Esophagus muscularis mucosa (tissue), 4 donors: ENCODE data around the gene APOL2. TPM values are rescaled to one million over a fixed set of nuclear protein-coding genes. Genes with fewer than 3 reads are reported as not detected.
"Not testable (repeated sequence)": the region's sequence is repeated elsewhere in the genome, so short reads cannot be mapped to it uniquely, and the experiment has no call there.

Source experiments
- DNase-seq: peaks from one replicate; pipeline ENCODE4 v3.0.0-alpha.2; 2017; ENCODE audit errors: extremely low spot score
- H3K27ac ChIP-seq, 4 donors: fragments of 200-600 bp; sonication (generic); replicated peaks in 1 of 4; 1 replicate in 3 of 4; 2 replicates in 1 of 4; pipeline ENCODE4 v1.5.1; 2016 to 2019; ENCODE audit warnings: mild to moderate bottlenecking in 1 of 4
- H3K27me3 ChIP-seq, 4 donors: fragments of 200-600 bp; sonication (generic); one replicate each; pipeline versions ENCODE4 v1.5.1 to v1.6.0; 2016 to 2019
- H3K36me3 ChIP-seq, 4 donors: fragments of 200-600 bp; sonication (generic); one replicate each; pipeline ENCODE4 v1.5.1; 2016 to 2019
- H3K4me1 ChIP-seq, 4 donors: fragments of 200-600 bp; sonication (generic); one replicate each; pipeline ENCODE4 v1.5.1; 2016 to 2019
- H3K4me3 ChIP-seq, 4 donors: fragments of 200-600 bp; sonication (generic); 1 replicate in 2 of 4; 2 replicates in 2 of 4; pipeline ENCODE4 v1.5.1; 2016 to 2019; ENCODE audit warnings: mild to moderate bottlenecking in 4 of 4, moderate library complexity in 1 of 4
- H3K9me3 ChIP-seq, 4 donors: fragments of 200-600 bp; sonication (generic); 1 replicate in 3 of 4; 2 replicates in 1 of 4; pipeline ENCODE4 v1.5.1; 2016 to 2019
- CTCF ChIP-seq, 3 experiments: fragments of 200-600 bp in 2 of 3; fragments of 450-650 bp in 1 of 3; sonication (generic) in 2 of 3; IDR thresholded peaks; one replicate each; pipeline ENCODE4 v1.5.1; 2017 to 2019; ENCODE audit warnings: antibody characterized with exemption in 3 of 3, mild to moderate bottlenecking in 2 of 3, moderate library complexity in 1 of 3
- EP300 ChIP-seq: sonication (generic); formaldehyde crosslinking; IDR thresholded peaks from one replicate; pipeline ENCODE4 v1.6.1; 2017; ENCODE audit warnings: antibody characterized with exemption
- POLR2A ChIP-seq: fragments of 450-650 bp; IDR thresholded peaks from one replicate; pipeline ENCODE4 v1.6.1; 2017; ENCODE audit warnings: antibody characterized with exemption, moderate library complexity, mild to moderate bottlenecking, low read depth
- POLR2AphosphoS5 ChIP-seq, 2 donors: sonication (generic); formaldehyde crosslinking; IDR thresholded peaks; one replicate each; pipeline ENCODE4 v1.6.1; 2017; ENCODE audit warnings: antibody characterized with exemption in 2 of 2
- WGBS: methylation state at CpG from one replicate; pipeline ENCODE4 v1.1.5; 2018; 5-methylcytosine and 5-hydroxymethylcytosine counted together
- intact Hi-C: fragments of 100-400 bp; cut with DNase I; formaldehyde crosslinking; loops from one replicate; pipeline ENCODE4 v1.15.1; 2023
- total RNA-seq, 4 donors: library from RNA; depleted of rRNA; stranded (reverse); fragments of >200 nt; gene quantifications; one replicate each; pipeline versions ENCODE4 v1.1.0 to v1.2.1, GENCODE V29; 2016

The APOL2 gene
- total RNA-seq, 4 donors from 2014 or later = 22.0 to 41.9 (median 34.4) TPM

DNA sequence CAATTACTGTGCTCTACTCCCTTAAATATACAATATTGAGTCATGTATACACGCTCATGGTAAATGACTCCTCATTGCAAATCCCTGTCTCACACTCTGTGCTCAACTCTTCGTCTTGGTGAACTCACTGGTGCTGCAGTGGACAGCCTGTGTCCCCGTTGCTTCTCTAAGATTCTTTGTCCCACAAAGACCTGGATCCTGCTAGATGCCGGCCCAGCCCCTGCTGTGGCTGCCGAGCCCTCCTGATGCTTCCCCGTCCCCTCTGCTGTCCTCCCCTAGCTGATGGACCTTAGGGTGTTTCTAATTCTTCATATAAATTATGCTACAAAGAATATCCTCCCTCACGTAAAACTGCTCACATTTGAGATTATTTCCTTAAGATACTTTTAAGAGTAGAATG lies 5.5 kb downstream of the APOL2 start:
- WGBS = 93% methylated on average over 7 of the region's 7 CpGs
- Histone ChIP-seq H3K4me1 (peaks cover 27 to 59% (median 46%) of the 10 kb centered on the region in 4 donors), H3K27me3 (no peaks in the 10 kb centered on the region), H3K27ac (no peak overlapping the region), H3K9me3 (no peaks in the 10 kb centered on the region), H3K36me3 (peaks cover 29 to 54% (median 45%) of the 10 kb centered on the region in 4 donors), H3K4me3 (no peak overlapping the region)
- TF ChIP-seq POLR2AphosphoS5 (IDR thresholded peaks at IDR 0.05) (no peak), EP300 (no peak), POLR2A (no peak), CTCF (IDR thresholded peaks at IDR 0.05) (no peak)
- intact Hi-C loops = no loop called here
- DNase-seq = no peak

- no peaks in the 10 kb centered on the region for H3K27me3 ChIP-seq
- no peak overlapping the region for H3K27ac ChIP-seq
- no peaks in the 10 kb centered on the region for H3K9me3 ChIP-seq
- 76% methylated on average over 6 of the region's 13 CpGs for WGBS
- H3K4me3 ChIP-seq = no peak overlapping the region
- peaks cover 21 to 50% (median 36%) of the 10 kb centered on the region in 4 donors for H3K4me1 ChIP-seq
- intact Hi-C loops = no loop called here
- H3K36me3 ChIP-seq = peaks cover 33 to 63% (median 54%) of the 10 kb centered on the region in 4 donors
- TF ChIP-seq EP300 (no peak), POLR2A (no peak), CTCF (IDR thresholded peaks at IDR 0.05) (no peak), POLR2AphosphoS5 (IDR thresholded peaks at IDR 0.05) (no peak)
- DNase-seq = no peak
Measured at GRCh38 chr22:36232715-36233401, 6.5 kb downstream of the APOL2 start.

DNA sequence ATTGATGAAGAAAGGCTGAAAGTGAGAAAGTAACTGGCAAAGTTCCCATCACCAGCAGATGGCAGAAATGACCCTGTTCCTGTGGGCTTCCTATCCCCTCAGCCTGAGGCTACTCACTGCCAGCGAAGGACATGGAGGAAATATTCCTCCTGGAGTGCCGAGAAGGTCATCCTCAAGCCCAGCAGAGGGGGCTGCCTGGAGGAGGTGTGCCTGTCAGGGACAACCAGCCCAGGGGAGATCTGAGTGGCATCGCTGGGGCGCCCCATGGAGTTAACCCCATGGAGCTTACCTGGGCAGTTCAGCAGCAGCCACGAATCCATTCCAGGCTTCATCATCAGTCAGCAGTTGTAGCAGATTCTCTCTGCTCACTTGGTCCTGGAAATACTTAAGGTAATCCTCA lies 8.3 kb downstream of the APOL2 start:
- H3K4me1 ChIP-seq = peaks cover 3 to 32% (median 18%) of the 10 kb centered on the region in 4 donors
- H3K36me3 ChIP-seq = peaks cover 33 to 81% (median 66%) of the 10 kb centered on the region in 4 donors
- not testable (repeated sequence) for DNase-seq

DNA sequence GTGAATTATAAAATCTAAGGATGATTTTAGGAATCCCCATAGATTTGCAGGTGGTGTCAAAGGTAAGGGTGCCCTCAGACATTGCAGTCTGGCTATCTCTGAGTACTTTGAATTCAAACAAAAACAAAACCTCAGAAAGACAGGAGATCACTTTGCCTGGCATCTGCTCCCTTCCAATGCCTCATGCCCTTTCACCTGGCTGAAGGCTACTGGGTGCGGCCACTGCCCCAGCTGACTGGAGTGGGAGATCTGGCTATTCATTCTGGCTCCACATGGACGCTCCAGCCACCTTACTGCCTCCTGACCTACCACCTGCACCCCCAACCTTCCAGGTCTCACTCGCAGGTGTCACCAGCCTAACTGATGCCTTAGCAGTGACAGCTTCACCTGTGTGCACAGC lies 9.7 kb downstream of the APOL2 start:
- H3K27ac ChIP-seq, H3K27me3 ChIP-seq, H3K4me3 ChIP-seq, intact Hi-C loops, DNase-seq, H3K9me3 ChIP-seq: not testable (repeated sequence)
- H3K4me1 ChIP-seq = peaks cover 0 to 19% (median 6%) of the 10 kb centered on the region in 4 donors
- 93% methylated on average over 3 of the region's 3 CpGs for WGBS
- peaks cover 33 to 82% (median 68%) of the 10 kb centered on the region in 4 donors for H3K36me3 ChIP-seq

More for the DNA sequence above, 8.3 kb downstream of the APOL2 start:
- H3K4me3 ChIP-seq, intact Hi-C loops, H3K27me3 ChIP-seq, H3K9me3 ChIP-seq, H3K27ac ChIP-seq: not testable (repeated sequence)
- WGBS = 87% methylated on average over 3 of the region's 5 CpGs

GRCh38 chr22:36228944-36229343 lies 10.4 kb downstream of the APOL2 start:
- no peak overlapping the region for H3K27ac ChIP-seq

DNA sequence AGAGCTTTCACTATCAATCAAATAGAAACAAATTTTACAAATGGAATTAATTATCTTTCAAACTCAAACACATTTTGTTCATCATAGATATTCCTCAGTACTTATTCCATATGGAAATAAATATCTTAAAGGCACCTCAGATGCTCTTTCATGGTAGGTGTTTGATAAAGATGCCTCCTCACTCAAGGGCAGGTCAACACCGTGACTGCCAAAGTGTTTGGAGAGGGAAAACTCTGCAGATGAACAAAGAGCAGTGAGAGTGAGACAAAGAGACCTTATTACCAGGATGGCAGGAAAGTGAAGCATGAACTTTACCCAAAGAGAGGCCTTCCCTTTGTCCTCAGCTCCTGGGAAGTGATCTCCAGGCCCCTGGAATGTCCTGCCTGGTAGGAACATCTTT lies 11.0 kb downstream of the APOL2 start:
- H3K4me1 ChIP-seq, intact Hi-C loops, H3K9me3 ChIP-seq, H3K27me3 ChIP-seq, H3K27ac ChIP-seq, H3K4me3 ChIP-seq, DNase-seq: not testable (repeated sequence)
- peaks cover 33 to 76% (median 65%) of the 10 kb centered on the region in 4 donors for H3K36me3 ChIP-seq
- WGBS = 100% methylated on average over 1 of the region's 1 CpG

More at GRCh38 chr22:36228944-36229343, 10.4 kb downstream of the APOL2 start:
- H3K9me3 ChIP-seq = no peaks in the 10 kb centered on the region
- intact Hi-C loops = no loop called here
- TF ChIP-seq CTCF (IDR thresholded peaks at IDR 0.05) (no peak), POLR2AphosphoS5 (IDR thresholded peaks at IDR 0.05) (no peak), EP300 (no peak), POLR2A (no peak)
- no peak for DNase-seq
- WGBS = 87% methylated on average over 7 of the region's 7 CpGs
- no peaks in the 10 kb centered on the region for H3K27me3 ChIP-seq
- peaks cover 0 to 14% (median 0%) of the 10 kb centered on the region in 4 donors for H3K4me1 ChIP-seq
- H3K4me3 ChIP-seq = no peak overlapping the region
- peaks cover 33 to 81% (median 68%) of the 10 kb centered on the region in 4 donors for H3K36me3 ChIP-seq
